DOHH2 (cell line): Measurements from ENCODE around the gene FYCO1.

ENCODE experiments used
- H3F3A ChIP-seq: fragments of 200-600 bp; sonication (generic), shearing (Covaris generic); 2 replicates; pipeline ENCODE4 v1.6.0; 2016; ENCODE audit warnings: antibody characterized with exemption, mild to moderate bottlenecking; ENCODE audit not compliant: control insufficient read depth, insufficient read depth
- H3K27ac ChIP-seq: fragments of 200-600 bp; sonication (generic); 2 replicates; pipeline ENCODE4 v1.5.1; 2014; ENCODE audit warnings: low read depth, mild to moderate bottlenecking, low read length, moderate library complexity
- H3K27me3 ChIP-seq: fragments of 200-600 bp; sonication (generic); 2 replicates; pipeline ENCODE4 v1.6.1; 2014; ENCODE audit warnings: mild to moderate bottlenecking, low read length, mixed read lengths; ENCODE audit not compliant: control insufficient read depth
- H3K36me3 ChIP-seq: fragments of 200-600 bp; sonication (generic); 2 replicates; pipeline ENCODE4 v1.6.1; 2014; ENCODE audit warnings: mild to moderate bottlenecking, low read length, moderate library complexity, mixed read lengths; ENCODE audit not compliant: control insufficient read depth
- H3K4me1 ChIP-seq: fragments of 200-600 bp; sonication (generic); 2 replicates; pipeline ENCODE4 v1.6.1; 2014; ENCODE audit warnings: mild to moderate bottlenecking, low read length, mixed read lengths; ENCODE audit not compliant: control insufficient read depth
- H3K4me2 ChIP-seq: fragments of 200-600 bp; sonication (generic); 2 replicates; pipeline ENCODE4 v1.6.0; 2014; ENCODE audit warnings: mild to moderate bottlenecking, low read length, moderate library complexity
- H3K4me3 ChIP-seq: fragments of 200-600 bp; sonication (generic); 2 replicates; pipeline ENCODE4 v1.5.1; 2014; ENCODE audit warnings: mild to moderate bottlenecking, low read length, mixed read lengths
- H3K79me2 ChIP-seq: fragments of 200-600 bp; sonication (generic); 2 replicates; pipeline ENCODE4 v1.6.1; 2014; ENCODE audit warnings: mild to moderate bottlenecking, low read length, mixed read lengths; ENCODE audit not compliant: control insufficient read depth
- H3K9me2 ChIP-seq: fragments of 200-600 bp; sonication (generic); replicated peaks from 2 replicates; pipeline ENCODE4 v1.6.1; 2014; ENCODE audit warnings: mild to moderate bottlenecking, low read length, mixed read lengths; ENCODE audit not compliant: control insufficient read depth
- H3K9me3 ChIP-seq: fragments of 200-600 bp; sonication (generic); 2 replicates; pipeline ENCODE4 v1.6.1; 2014; ENCODE audit warnings: antibody characterized with exemption, low read length, mixed read lengths; ENCODE audit not compliant: control insufficient read depth, insufficient read depth
- H4K20me1 ChIP-seq: fragments of 200-600 bp; sonication (generic); 2 replicates; pipeline ENCODE4 v1.6.0; 2014; ENCODE audit warnings: low read depth, mild to moderate bottlenecking, antibody characterized with exemption, low read length, moderate library complexity; ENCODE audit not compliant: control insufficient read depth, insufficient read depth
- CTCF ChIP-seq: fragments of 200-600 bp; sonication (generic); IDR thresholded peaks from one replicate; pipeline ENCODE4 v1.5.1; 2014; ENCODE audit warnings: antibody characterized with exemption, mild to moderate bottlenecking, low read depth, low read length; ENCODE audit not compliant: poor library complexity, severe bottlenecking
- EZH2phosphoT487 ChIP-seq: fragments of 200-600 bp; sonication (generic); IDR thresholded peaks from 2 replicates; pipeline ENCODE4 v1.6.1; 2017; ENCODE audit warnings: borderline replicate concordance, mild to moderate bottlenecking, antibody characterized with exemption, low read length, moderate library complexity, mixed read lengths

FYCO1 gene

GRCh38 chr3:45980229-45980813, 15.3 kb downstream of the FYCO1 start:
- no peaks in the 10 kb centered on the region for H3K9me2 ChIP-seq
- no peaks in the 10 kb centered on the region for H3K4me1 ChIP-seq
- H4K20me1 ChIP-seq: no peaks in the 10 kb centered on the region
- H3K36me3 ChIP-seq: peaks cover 78% of the 10 kb centered on the region
- no peak overlapping the region for H3K27ac ChIP-seq
- H3K4me2 ChIP-seq: no peak overlapping the region
- no peaks in the 10 kb centered on the region for H3K9me3 ChIP-seq
- no peak overlapping the region for H3K4me3 ChIP-seq
- no peaks in the 10 kb centered on the region for H3K27me3 ChIP-seq
- H3F3A ChIP-seq: no peaks in the 10 kb centered on the region
- H3K79me2 ChIP-seq: no peaks in the 10 kb centered on the region
- no peak for TF ChIP-seq EZH2phosphoT487
- no peak for TF ChIP-seq CTCF

GRCh38 chr3:45979378-45979777, 16.2 kb downstream of the FYCO1 start:
- Histone ChIP-seq H3K4me2 (no peak overlapping the region), H3K9me3 (no peaks in the 10 kb centered on the region), H3K27ac (no peak overlapping the region), H3K4me1 (no peaks in the 10 kb centered on the region), H3K27me3 (no peaks in the 10 kb centered on the region), H4K20me1 (no peaks in the 10 kb centered on the region), H3K9me2 (no peaks in the 10 kb centered on the region), H3K79me2 (no peaks in the 10 kb centered on the region), H3F3A (no peaks in the 10 kb centered on the region), H3K4me3 (no peak overlapping the region), H3K36me3 (peaks cover 82% of the 10 kb centered on the region)
- TF ChIP-seq CTCF (no peak), EZH2phosphoT487 (no peak)

- Histone ChIP-seq H3K79me2 (no peaks in the 10 kb centered on the region), H3K4me3 (no peak overlapping the region), H3K36me3 (peaks cover 73% of the 10 kb centered on the region), H3K9me2 (no peaks in the 10 kb centered on the region), H3K4me2 (no peak overlapping the region), H3K27ac (no peak overlapping the region), H3K27me3 (no peaks in the 10 kb centered on the region), H4K20me1 (no peaks in the 10 kb centered on the region), H3K9me3 (no peaks in the 10 kb centered on the region), H3F3A (peaks cover 3% of the 10 kb centered on the region; the same call in 1 of the 2 replicates), H3K4me1 (peaks cover under 1% of the 10 kb centered on the region; the same call in 1 of the 2 replicates)
- TF ChIP-seq EZH2phosphoT487 (no peak), CTCF (no peak)
These were observed 17.4 kb downstream of the FYCO1 start for GRCh38 chr3:45978006-45978761.
